HFFc6 (cell line): ENCODE results near the gene BPTF. TPM values are rescaled to one million over a fixed set of nuclear protein-coding genes. Genes with fewer than 3 reads are reported as not detected.
"Not testable (repeated sequence)": the region's sequence is repeated elsewhere in the genome, so short reads cannot be mapped to it uniquely, and the experiment has no call there.

Experiments used
- DNase-seq: peaks from one replicate; pipeline ENCODE4 v3.0.0-alpha.2; 2018
- H3K27ac Mint-ChIP-seq: 2 replicates; pipeline ENCODE4 v1.8.0; 2020; ENCODE audit warnings: mild to moderate bottlenecking, mixed read lengths
- H3K27me3 Mint-ChIP-seq: 2 replicates; pipeline ENCODE4 v1.8.0; 2021; ENCODE audit warnings: mild to moderate bottlenecking, moderate library complexity, mixed read lengths; ENCODE audit not compliant: insufficient read depth
- H3K36me3 Mint-ChIP-seq: 2 replicates; pipeline ENCODE4 v1.8.0; 2021; ENCODE audit warnings: low read depth, mixed read lengths
- H3K4me1 Mint-ChIP-seq: 2 replicates; pipeline ENCODE4 v1.8.0; 2020; ENCODE audit warnings: low read depth, mixed read lengths
- H3K4me3 Mint-ChIP-seq: 2 replicates; pipeline ENCODE4 v1.8.0; 2020; ENCODE audit warnings: mild to moderate bottlenecking, moderate library complexity, mixed read lengths
- H3K9me3 Mint-ChIP-seq: 2 replicates; pipeline ENCODE4 v1.8.0; 2020; ENCODE audit warnings: mild to moderate bottlenecking, mixed read lengths
- total RNA-seq, 6 experiments: library from RNA; stranded (reverse); fragmentation: NEBNext Ultra II Directional; extraction: Animal tissue kit (Norgen Biotek cat#: 25700); gene quantifications; 2 replicates in 1 of 6; 3 replicates in 5 of 6; pipeline ENCODE4 v1.2.3, GENCODE V29; 2021
- TF ChIP-seq, protein P1 (sequence below): fragments of 200-600 bp; sonication (generic); IDR thresholded peaks from 2 replicates; pipeline ENCODE4 v1.5.0; 2021; ENCODE audit warnings: antibody characterized with exemption, mild to moderate bottlenecking

The BPTF gene
- total RNA-seq, 6 experiments from 2014 or later = 55.4 to 60.3 (median 56.9) TPM

DNA sequence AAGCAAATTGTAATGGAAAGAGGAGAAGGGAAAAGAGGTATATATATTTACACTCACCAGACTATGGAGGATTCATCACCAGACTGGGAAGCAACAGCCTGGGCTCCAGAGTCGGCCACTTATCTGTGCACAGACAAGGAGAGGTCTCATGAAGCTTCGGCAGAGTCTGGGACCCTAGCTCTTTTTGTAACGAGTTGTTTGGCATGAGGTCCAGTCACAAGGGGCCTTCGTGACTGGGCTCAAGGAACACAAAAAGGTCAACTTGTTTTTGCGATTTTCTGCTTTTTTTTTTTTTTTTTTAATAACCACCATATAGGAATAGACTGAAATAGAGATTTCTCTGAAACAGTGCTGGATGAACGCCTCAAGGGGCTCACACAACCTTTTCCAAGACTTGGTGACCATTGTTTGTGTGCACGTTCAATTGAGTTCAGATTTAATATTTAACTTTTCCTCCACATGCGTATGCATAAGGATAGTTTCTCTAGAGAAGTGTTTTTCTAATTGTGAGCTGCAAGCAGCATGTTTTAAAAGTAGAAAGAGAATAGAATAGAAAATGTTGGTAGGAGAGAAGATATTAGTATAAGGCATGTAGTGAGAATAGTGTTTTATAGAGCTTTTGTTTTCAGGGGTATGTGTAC, 25.8 kb downstream of the BPTF start:
- Mint-ChIP-seq H3K4me3 (no peak overlapping the region), H3K9me3 (no peaks in the 10 kb centered on the region), H3K27me3 (peaks cover 3% of the 10 kb centered on the region; the same call in 1 of the 2 replicates), H3K36me3 (peaks cover 24% of the 10 kb centered on the region), H3K27ac (no peak overlapping the region), H3K4me1 (peaks cover 17% of the 10 kb centered on the region)
- TF ChIP-seq, protein P1, sequence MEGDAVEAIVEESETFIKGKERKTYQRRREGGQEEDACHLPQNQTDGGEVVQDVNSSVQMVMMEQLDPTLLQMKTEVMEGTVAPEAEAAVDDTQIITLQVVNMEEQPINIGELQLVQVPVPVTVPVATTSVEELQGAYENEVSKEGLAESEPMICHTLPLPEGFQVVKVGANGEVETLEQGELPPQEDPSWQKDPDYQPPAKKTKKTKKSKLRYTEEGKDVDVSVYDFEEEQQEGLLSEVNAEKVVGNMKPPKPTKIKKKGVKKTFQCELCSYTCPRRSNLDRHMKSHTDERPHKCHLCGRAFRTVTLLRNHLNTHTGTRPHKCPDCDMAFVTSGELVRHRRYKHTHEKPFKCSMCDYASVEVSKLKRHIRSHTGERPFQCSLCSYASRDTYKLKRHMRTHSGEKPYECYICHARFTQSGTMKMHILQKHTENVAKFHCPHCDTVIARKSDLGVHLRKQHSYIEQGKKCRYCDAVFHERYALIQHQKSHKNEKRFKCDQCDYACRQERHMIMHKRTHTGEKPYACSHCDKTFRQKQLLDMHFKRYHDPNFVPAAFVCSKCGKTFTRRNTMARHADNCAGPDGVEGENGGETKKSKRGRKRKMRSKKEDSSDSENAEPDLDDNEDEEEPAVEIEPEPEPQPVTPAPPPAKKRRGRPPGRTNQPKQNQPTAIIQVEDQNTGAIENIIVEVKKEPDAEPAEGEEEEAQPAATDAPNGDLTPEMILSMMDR = no peak
- DNase-seq = no peak

DNA sequence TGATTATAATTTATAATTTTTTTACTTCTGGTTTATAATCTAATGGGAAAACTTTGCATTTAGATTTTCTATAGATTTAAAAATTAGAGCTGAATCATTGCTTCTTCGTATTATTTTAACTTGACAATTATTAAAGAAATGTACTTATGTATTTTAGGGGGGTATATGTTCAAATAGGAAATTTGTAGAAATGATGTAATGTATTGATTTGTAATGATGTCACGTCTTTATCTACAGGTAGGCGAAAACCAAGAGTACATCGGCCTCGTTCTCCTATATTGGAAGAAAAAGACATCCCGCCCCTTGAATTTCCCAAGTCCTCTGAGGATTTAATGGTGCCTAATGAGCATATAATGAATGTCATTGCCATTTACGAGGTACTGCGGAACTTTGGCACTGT, 28.4 kb downstream of the BPTF start:
- Mint-ChIP-seq H3K27me3 (peaks cover 3% of the 10 kb centered on the region; the same call in 1 of the 2 replicates), H3K9me3 (no peaks in the 10 kb centered on the region), H3K4me1 (peaks cover 25% of the 10 kb centered on the region), H3K36me3 (peaks cover 24% of the 10 kb centered on the region), H3K4me3 (no peak overlapping the region), H3K27ac (no peak overlapping the region)
- no peak for DNase-seq
- TF ChIP-seq, protein P1 = no peak

DNA sequence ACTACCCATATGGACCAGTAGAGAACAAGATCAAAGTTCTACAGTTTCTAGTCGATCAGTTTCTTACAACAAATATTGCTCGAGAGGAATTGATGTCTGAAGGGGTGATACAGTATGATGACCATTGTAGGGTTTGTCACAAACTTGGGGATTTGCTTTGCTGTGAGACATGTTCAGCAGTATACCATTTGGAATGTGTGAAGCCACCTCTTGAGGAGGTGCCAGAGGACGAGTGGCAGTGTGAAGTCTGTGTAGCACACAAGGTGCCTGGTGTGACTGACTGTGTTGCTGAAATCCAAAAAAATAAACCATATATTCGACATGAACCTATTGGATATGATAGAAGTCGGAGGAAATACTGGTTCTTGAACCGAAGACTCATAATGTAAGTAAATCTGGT, 29.1 kb downstream of the BPTF start:
- peaks cover 3% of the 10 kb centered on the region; the same call in 1 of the 2 replicates for H3K27me3 Mint-ChIP-seq
- TF ChIP-seq, protein P1 = no peak
- DNase-seq = no peak
- H3K27ac Mint-ChIP-seq = no peak overlapping the region
- peaks cover 24% of the 10 kb centered on the region for H3K36me3 Mint-ChIP-seq
- no peak overlapping the region for H3K4me3 Mint-ChIP-seq
- peaks cover 25% of the 10 kb centered on the region for H3K4me1 Mint-ChIP-seq
- H3K9me3 Mint-ChIP-seq = no peaks in the 10 kb centered on the region

DNA sequence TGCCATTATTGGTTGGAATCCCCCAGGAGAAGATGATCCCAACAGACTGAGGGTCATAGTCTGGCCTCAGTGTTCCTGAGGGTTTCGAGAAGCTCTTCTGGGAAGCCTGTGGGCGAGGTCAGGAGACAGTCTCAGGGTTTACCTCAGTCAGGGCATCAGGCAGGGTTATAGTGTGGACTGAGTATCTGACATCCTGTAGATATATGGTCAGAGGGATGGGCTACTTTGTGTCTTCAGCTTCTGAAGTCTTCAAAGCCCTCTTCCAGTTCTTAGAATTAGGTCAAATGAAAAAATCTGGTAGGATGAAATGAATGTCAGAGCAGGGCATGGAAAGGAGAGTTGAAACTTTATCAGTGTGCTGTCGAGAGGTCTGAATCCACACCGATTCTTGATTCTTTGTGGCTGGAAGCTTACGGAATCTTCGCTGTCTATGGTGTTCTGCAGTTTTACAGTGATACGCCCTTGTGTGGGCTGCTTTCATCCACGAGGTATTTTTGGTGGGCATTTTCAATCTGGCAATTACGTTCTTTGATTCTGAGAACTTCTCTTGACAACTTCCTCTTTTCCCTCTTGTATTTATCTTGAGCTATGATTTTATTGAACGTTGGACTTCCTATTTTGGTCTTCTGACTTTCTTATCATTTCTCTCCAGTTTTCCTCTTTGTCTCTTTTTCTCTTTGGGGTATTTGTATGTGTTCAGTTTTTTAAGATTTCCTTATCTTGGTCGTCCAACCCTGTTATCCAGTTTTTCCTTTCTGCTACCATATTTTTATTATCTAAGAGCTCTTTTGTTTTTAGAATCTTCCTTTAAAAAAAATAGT, 30.4 kb downstream of the BPTF start:
- Mint-ChIP-seq H3K36me3 (peaks cover 20% of the 10 kb centered on the region), H3K4me3 (no peak overlapping the region), H3K27ac (no peak overlapping the region), H3K27me3 (no peaks in the 10 kb centered on the region), H3K9me3 (no peaks in the 10 kb centered on the region), H3K4me1 (peaks cover 25% of the 10 kb centered on the region)
- TF ChIP-seq, protein P1 = no peak
- DNase-seq = no peak

DNA sequence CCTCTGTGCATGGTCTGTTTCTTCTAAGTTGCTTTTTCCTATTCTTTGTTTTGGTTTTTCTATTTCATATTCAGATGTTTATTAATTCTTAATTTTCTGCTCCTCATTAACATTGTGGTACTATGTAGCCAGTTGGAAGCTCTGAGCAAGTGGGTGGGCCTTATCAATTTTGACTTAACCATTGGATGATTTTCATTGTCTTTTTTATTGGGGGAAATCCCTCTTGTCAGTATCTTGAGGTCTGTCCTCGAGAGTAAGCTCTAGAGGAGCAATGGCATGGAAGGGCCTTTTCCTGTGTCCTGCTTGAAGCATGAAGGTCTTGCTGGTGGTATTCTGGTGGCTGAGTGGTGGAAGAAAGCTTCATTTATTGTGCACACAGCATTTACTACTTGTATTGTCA, 31.1 kb downstream of the BPTF start:
- not testable (repeated sequence) for H3K4me3 Mint-ChIP-seq, DNase-seq, H3K27me3 Mint-ChIP-seq, H3K27ac Mint-ChIP-seq, H3K9me3 Mint-ChIP-seq
- H3K36me3 Mint-ChIP-seq = peaks cover 19% of the 10 kb centered on the region
- peaks cover 21% of the 10 kb centered on the region for H3K4me1 Mint-ChIP-seq
